Loucy (cell line): ENCODE results near the gene IFI44L.

Experiments
- H2AFZ ChIP-seq: fragments of 200-600 bp; sonication (generic); 2 replicates; pipeline ENCODE4 v1.6.0; 2016; ENCODE audit warnings: antibody characterized with exemption, mild to moderate bottlenecking, low read length, moderate library complexity
- H3F3A ChIP-seq: fragments of 200-600 bp; 2 replicates; pipeline ENCODE4 v1.6.0; 2016; ENCODE audit warnings: antibody characterized with exemption, low read depth, mild to moderate bottlenecking
- H3K27me3 ChIP-seq: fragments of 200-600 bp; sonication (generic); 2 replicates; pipeline ENCODE4 v1.6.1; 2014; ENCODE audit warnings: low read length, mild to moderate bottlenecking; ENCODE audit not compliant: insufficient read depth, poor library complexity, severe bottlenecking
- H3K36me3 ChIP-seq: fragments of 200-600 bp; sonication (generic); 2 replicates; pipeline ENCODE4 v1.6.1; 2016; ENCODE audit warnings: low read length; ENCODE audit not compliant: insufficient read depth
- H3K4me1 ChIP-seq: fragments of 200-600 bp; sonication (generic); 2 replicates; pipeline ENCODE4 v1.5.1; 2014; ENCODE audit warnings: low read length, mild to moderate bottlenecking; ENCODE audit not compliant: insufficient read depth, poor library complexity, severe bottlenecking
- H3K4me2 ChIP-seq: fragments of 200-600 bp; sonication (generic); 2 replicates; pipeline ENCODE4 v1.6.0; 2014; ENCODE audit warnings: antibody characterized with exemption, low read length, low read depth, mild to moderate bottlenecking; ENCODE audit not compliant: poor library complexity, severe bottlenecking
- H3K4me3 ChIP-seq: fragments of 200-600 bp; sonication (generic); 2 replicates; pipeline ENCODE4 v1.5.1; 2014; ENCODE audit warnings: low read length, mild to moderate bottlenecking, mixed read lengths; ENCODE audit not compliant: poor library complexity, severe bottlenecking
- H3K79me2 ChIP-seq: fragments of 200-600 bp; sonication (generic); 2 replicates; pipeline ENCODE4 v1.6.1; 2014; ENCODE audit warnings: low read length; ENCODE audit not compliant: insufficient read depth
- H3K9ac ChIP-seq: fragments of 200-600 bp; sonication (generic); 2 replicates; pipeline ENCODE4 v1.6.0; 2014; ENCODE audit warnings: mild to moderate bottlenecking, low read depth, low read length, moderate library complexity; ENCODE audit not compliant: poor library complexity, severe bottlenecking
- H3K9me2 ChIP-seq: fragments of 200-600 bp; sonication (generic); replicated peaks from 2 replicates; pipeline ENCODE4 v1.6.1; 2016; ENCODE audit warnings: low read depth, low read length, mixed read lengths
- H3K9me3 ChIP-seq: fragments of 200-600 bp; sonication (generic); 2 replicates; pipeline ENCODE4 v1.6.1; 2014; ENCODE audit warnings: mild to moderate bottlenecking, antibody characterized with exemption, low read length, low read depth; ENCODE audit not compliant: insufficient read depth
- H4K20me1 ChIP-seq: fragments of 200-600 bp; sonication (generic); 2 replicates; pipeline ENCODE4 v1.6.0; 2014; ENCODE audit warnings: antibody characterized with exemption, low read length, mild to moderate bottlenecking; ENCODE audit not compliant: insufficient read depth, poor library complexity, severe bottlenecking
- EZH2phosphoT487 ChIP-seq: fragments of 200-600 bp; IDR thresholded peaks from 2 replicates; pipeline ENCODE4 v1.6.1; 2018; ENCODE audit warnings: antibody characterized with exemption, mild to moderate bottlenecking, moderate library complexity, borderline replicate concordance
- TF ChIP-seq, protein P1 (sequence below): fragments of 200-600 bp; sonication (generic); conservative IDR thresholded peaks from 2 replicates; pipeline ENCODE4 v1.5.1; 2014; ENCODE audit warnings: mild to moderate bottlenecking, antibody characterized with exemption, low read length

The IFI44L gene

DNA sequence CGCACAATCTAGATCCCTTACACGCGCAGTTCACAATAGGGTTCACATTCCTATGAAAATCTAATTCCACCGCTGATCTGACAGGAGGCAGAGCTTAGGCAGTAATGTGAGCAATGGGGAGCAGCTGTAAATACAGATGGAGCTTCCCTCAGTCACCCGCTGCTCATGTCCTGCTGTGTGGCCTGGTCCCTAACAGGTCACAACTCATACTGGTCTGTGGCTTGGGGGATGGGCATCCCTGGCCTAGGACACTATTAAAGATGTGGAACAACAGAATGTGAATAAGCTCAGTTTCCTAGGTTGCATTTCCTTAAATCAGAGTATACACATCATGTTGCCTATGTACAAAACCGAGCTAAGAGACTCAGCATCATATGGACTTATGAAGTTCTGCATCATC is 45.6 kb downstream of the IFI44L start:
- Histone ChIP-seq H3K9me2 (no peaks in the 10 kb centered on the region), H3K4me1 (no peaks in the 10 kb centered on the region), H4K20me1 (no peaks in the 10 kb centered on the region), H3K27me3 (no peaks in the 10 kb centered on the region), H3K4me2 (no peak overlapping the region), H3K79me2 (no peaks in the 10 kb centered on the region), H3K36me3 (peaks cover 4% of the 10 kb centered on the region; the same call in 1 of the 2 replicates), H2AFZ (no peak overlapping the region), H3K9ac (no peak overlapping the region), H3K9me3 (no peaks in the 10 kb centered on the region), H3F3A (no peaks in the 10 kb centered on the region), H3K4me3 (no peak overlapping the region)
- TF ChIP-seq, protein P1, sequence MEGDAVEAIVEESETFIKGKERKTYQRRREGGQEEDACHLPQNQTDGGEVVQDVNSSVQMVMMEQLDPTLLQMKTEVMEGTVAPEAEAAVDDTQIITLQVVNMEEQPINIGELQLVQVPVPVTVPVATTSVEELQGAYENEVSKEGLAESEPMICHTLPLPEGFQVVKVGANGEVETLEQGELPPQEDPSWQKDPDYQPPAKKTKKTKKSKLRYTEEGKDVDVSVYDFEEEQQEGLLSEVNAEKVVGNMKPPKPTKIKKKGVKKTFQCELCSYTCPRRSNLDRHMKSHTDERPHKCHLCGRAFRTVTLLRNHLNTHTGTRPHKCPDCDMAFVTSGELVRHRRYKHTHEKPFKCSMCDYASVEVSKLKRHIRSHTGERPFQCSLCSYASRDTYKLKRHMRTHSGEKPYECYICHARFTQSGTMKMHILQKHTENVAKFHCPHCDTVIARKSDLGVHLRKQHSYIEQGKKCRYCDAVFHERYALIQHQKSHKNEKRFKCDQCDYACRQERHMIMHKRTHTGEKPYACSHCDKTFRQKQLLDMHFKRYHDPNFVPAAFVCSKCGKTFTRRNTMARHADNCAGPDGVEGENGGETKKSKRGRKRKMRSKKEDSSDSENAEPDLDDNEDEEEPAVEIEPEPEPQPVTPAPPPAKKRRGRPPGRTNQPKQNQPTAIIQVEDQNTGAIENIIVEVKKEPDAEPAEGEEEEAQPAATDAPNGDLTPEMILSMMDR, result no peak
- TF ChIP-seq EZH2phosphoT487, result no peak

DNA sequence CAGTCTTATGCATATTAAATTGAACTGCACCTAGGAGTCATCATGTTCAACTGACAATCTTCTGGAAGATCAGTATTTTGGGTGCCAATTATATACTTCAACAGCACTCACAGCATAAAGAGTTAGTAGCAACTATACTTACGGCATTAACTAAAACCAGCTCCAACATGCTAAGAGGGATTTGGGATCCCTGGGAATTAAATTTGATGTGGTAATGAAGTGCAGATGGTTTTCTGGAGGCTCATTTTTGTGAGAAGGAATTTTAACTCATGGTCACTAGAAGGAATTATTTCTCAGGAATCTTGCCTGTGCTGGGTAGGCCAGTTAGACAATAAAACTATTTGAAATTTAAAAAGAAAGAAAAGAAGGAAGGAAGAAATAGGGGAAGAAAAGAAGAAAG is 47.7 kb downstream of the IFI44L start:
- TF ChIP-seq EZH2phosphoT487, result no peak
- TF ChIP-seq, protein P1, result no peak
- Histone ChIP-seq H3K9me2 (no peaks in the 10 kb centered on the region), H4K20me1 (no peaks in the 10 kb centered on the region)

GRCh38 chr1:78668427-78668826 is 48.2 kb downstream of the IFI44L start:
- Histone ChIP-seq H4K20me1 (no peaks in the 10 kb centered on the region), H3K79me2 (no peaks in the 10 kb centered on the region), H3K9me3 (no peaks in the 10 kb centered on the region), H3K4me3 (no peak overlapping the region), H3F3A (no peaks in the 10 kb centered on the region), H3K4me1 (no peaks in the 10 kb centered on the region), H2AFZ (no peak overlapping the region), H3K9ac (no peak overlapping the region), H3K36me3 (no peaks in the 10 kb centered on the region; the same call in 1 of the 2 replicates), H3K9me2 (no peaks in the 10 kb centered on the region), H3K27me3 (no peaks in the 10 kb centered on the region), H3K4me2 (no peak overlapping the region)
- TF ChIP-seq EZH2phosphoT487, result no peak
- TF ChIP-seq, protein P1, result no peak

More for the DNA sequence above, 47.7 kb downstream of the IFI44L start:
- H3K27me3 ChIP-seq, result no peaks in the 10 kb centered on the region
- no peak overlapping the region for H3K4me2 ChIP-seq
- no peak overlapping the region for H2AFZ ChIP-seq
- no peaks in the 10 kb centered on the region for H3K4me1 ChIP-seq
- H3K9me3 ChIP-seq, result no peaks in the 10 kb centered on the region
- no peak overlapping the region for H3K4me3 ChIP-seq
- H3K9ac ChIP-seq, result no peak overlapping the region
- no peaks in the 10 kb centered on the region for H3K79me2 ChIP-seq
- H3F3A ChIP-seq, result no peaks in the 10 kb centered on the region
- peaks cover under 1% of the 10 kb centered on the region; the same call in 1 of the 2 replicates for H3K36me3 ChIP-seq
